DND-41 (cell line): ENCODE data around the gene GRP.

Experiments used
- ATAC-seq: fragments of 200-7000 bp; cut with Tn5 transposase; 3 replicates; pipeline ENCODE4 v1.9.1; 2021; ENCODE audit warnings: low read depth; ENCODE audit not compliant: insufficient read depth
- DNase-seq: peaks from one replicate; pipeline ENCODE4 v3.0.0-alpha.2; 2020
- H2AFZ ChIP-seq: 2 replicates; pipeline ENCODE4 v1.6.0; 2012; ENCODE audit warnings: low read depth, low read length
- H3K27ac ChIP-seq: 2 replicates; pipeline ENCODE4 v1.5.1; 2012; ENCODE audit warnings: low read length, inconsistent platforms
- H3K27me3 ChIP-seq: fragments of 200-600 bp; sonication (generic); 2 replicates; pipeline ENCODE4 v1.6.0; 2012; ENCODE audit warnings: low read length, mild to moderate bottlenecking, inconsistent platforms; ENCODE audit not compliant: insufficient read depth, poor library complexity
- H3K36me3 ChIP-seq: 2 replicates; pipeline ENCODE4 v1.5.1; 2012; ENCODE audit warnings: low read length, inconsistent platforms; ENCODE audit not compliant: insufficient read depth
- H3K4me1 ChIP-seq: 2 replicates; pipeline ENCODE4 v1.5.1; 2012; ENCODE audit warnings: mild to moderate bottlenecking, low read length; ENCODE audit not compliant: insufficient read depth
- H3K4me2 ChIP-seq: 2 replicates; pipeline ENCODE4 v1.6.0; 2012; ENCODE audit warnings: mild to moderate bottlenecking, moderate library complexity, low read length, inconsistent platforms; ENCODE audit not compliant: insufficient read depth
- H3K4me3 ChIP-seq, 2 experiments: fragments of 200-600 bp in 1 of 2; shearing (Covaris generic) in 1 of 2; 2 replicates each; pipeline ENCODE4 v1.5.1; 2012 to 2016; ENCODE audit warnings: inconsistent platforms in 2 of 2, low read length in 2 of 2, mild to moderate bottlenecking in 2 of 2, low read depth in 1 of 2, moderate library complexity in 1 of 2
- H3K79me2 ChIP-seq: 2 replicates; pipeline ENCODE4 v1.6.0; 2012; ENCODE audit warnings: low read length, inconsistent platforms; ENCODE audit not compliant: insufficient read depth
- H3K9ac ChIP-seq: 2 replicates; pipeline ENCODE4 v1.6.0; 2012; ENCODE audit warnings: low read depth, mild to moderate bottlenecking, inconsistent platforms, low read length, moderate library complexity
- H3K9me3 ChIP-seq: 2 replicates; pipeline ENCODE4 v1.5.1; 2012; ENCODE audit warnings: low read length, moderate library complexity, mild to moderate bottlenecking, inconsistent platforms; ENCODE audit not compliant: insufficient read depth, severe bottlenecking
- H4K20me1 ChIP-seq: 2 replicates; pipeline ENCODE4 v1.6.0; 2012; ENCODE audit warnings: low read length; ENCODE audit not compliant: insufficient read depth
- EZH2 ChIP-seq: IDR thresholded peaks from 3 replicates; pipeline ENCODE4 v1.6.1; 2012; ENCODE audit warnings: borderline replicate concordance, low read depth, mild to moderate bottlenecking, moderate library complexity, low read length, inconsistent platforms; ENCODE audit not compliant: severe bottlenecking
- TF ChIP-seq, protein P1 (sequence below): IDR thresholded peaks from 2 replicates; pipeline ENCODE4 v1.5.1; 2012; ENCODE audit warnings: borderline replicate concordance, low read length, moderate library complexity, mild to moderate bottlenecking; ENCODE audit not compliant: poor library complexity, severe bottlenecking; ENCODE audit errors: extremely low read depth

Gene GRP

GRCh38 chr18:59180150-59180845 lies 39.7 kb upstream of the GRP start:
- H3K79me2 ChIP-seq: no peaks in the 10 kb centered on the region
- DNase-seq (no peak), ATAC-seq (no peak)
- TF ChIP-seq, protein P1, sequence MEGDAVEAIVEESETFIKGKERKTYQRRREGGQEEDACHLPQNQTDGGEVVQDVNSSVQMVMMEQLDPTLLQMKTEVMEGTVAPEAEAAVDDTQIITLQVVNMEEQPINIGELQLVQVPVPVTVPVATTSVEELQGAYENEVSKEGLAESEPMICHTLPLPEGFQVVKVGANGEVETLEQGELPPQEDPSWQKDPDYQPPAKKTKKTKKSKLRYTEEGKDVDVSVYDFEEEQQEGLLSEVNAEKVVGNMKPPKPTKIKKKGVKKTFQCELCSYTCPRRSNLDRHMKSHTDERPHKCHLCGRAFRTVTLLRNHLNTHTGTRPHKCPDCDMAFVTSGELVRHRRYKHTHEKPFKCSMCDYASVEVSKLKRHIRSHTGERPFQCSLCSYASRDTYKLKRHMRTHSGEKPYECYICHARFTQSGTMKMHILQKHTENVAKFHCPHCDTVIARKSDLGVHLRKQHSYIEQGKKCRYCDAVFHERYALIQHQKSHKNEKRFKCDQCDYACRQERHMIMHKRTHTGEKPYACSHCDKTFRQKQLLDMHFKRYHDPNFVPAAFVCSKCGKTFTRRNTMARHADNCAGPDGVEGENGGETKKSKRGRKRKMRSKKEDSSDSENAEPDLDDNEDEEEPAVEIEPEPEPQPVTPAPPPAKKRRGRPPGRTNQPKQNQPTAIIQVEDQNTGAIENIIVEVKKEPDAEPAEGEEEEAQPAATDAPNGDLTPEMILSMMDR: no peak
- TF ChIP-seq EZH2: no peak
- H3K4me2 ChIP-seq: no peak overlapping the region
- H4K20me1 ChIP-seq: no peaks in the 10 kb centered on the region
- H3K27me3 ChIP-seq: peaks cover 2% of the 10 kb centered on the region
- H3K4me1 ChIP-seq: no peaks in the 10 kb centered on the region
- H3K36me3 ChIP-seq: no peaks in the 10 kb centered on the region
- H2AFZ ChIP-seq: no peak overlapping the region
- H3K27ac ChIP-seq: no peak overlapping the region
- no peaks in the 10 kb centered on the region for H3K9me3 ChIP-seq
- H3K9ac ChIP-seq: no peak overlapping the region
- H3K4me3 ChIP-seq: no peak overlapping the region

DNA sequence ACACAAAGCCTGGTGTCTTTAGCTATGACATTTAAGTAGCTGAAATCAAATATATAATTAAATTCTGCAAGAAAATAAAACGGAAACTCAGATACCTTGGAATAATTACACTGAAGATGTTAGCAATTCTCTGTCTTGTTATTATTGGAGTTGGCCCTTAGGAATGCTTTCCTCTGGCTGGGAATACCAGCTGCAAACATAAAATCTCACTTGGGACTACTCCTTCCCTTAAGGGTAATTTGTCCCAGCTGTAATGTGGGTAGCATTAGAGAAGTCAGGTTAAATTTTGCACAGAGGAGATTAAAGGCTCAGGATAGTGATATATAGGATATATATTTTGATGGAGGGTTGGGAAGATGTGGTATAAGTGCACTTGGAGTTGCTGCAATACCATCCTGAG lies 37.3 kb upstream of the GRP start:
- H3K27ac ChIP-seq: no peak overlapping the region
- no peak for TF ChIP-seq EZH2
- TF ChIP-seq, protein P1: no peak
- no peak overlapping the region for H3K9ac ChIP-seq
- no peak overlapping the region for H3K4me3 ChIP-seq
- DNase-seq (no peak), ATAC-seq (no peak)
- no peak overlapping the region for H2AFZ ChIP-seq
- H3K9me3 ChIP-seq: no peaks in the 10 kb centered on the region
- H3K4me1 ChIP-seq: no peaks in the 10 kb centered on the region
- H3K4me2 ChIP-seq: no peak overlapping the region
- H3K27me3 ChIP-seq: peaks cover 2% of the 10 kb centered on the region
- H3K79me2 ChIP-seq: no peaks in the 10 kb centered on the region
- no peaks in the 10 kb centered on the region for H3K36me3 ChIP-seq
- H4K20me1 ChIP-seq: no peaks in the 10 kb centered on the region

GRCh38 chr18:59189008-59189407 lies 30.9 kb upstream of the GRP start:
- DNase-seq: no peak
- no peaks in the 10 kb centered on the region for H3K9me3 ChIP-seq
- H3K4me2 ChIP-seq: no peak overlapping the region
- ATAC-seq: no peak
- no peaks in the 10 kb centered on the region for H3K27me3 ChIP-seq
- TF ChIP-seq, protein P1: no peak
- no peak for TF ChIP-seq EZH2
- no peak overlapping the region for H3K27ac ChIP-seq
- no peak overlapping the region for H3K4me3 ChIP-seq
- H3K4me1 ChIP-seq: no peaks in the 10 kb centered on the region
- H3K79me2 ChIP-seq: no peaks in the 10 kb centered on the region
- no peak overlapping the region for H2AFZ ChIP-seq
- H4K20me1 ChIP-seq: no peaks in the 10 kb centered on the region
- H3K36me3 ChIP-seq: no peaks in the 10 kb centered on the region
- H3K9ac ChIP-seq: no peak overlapping the region
